NCI-H146 treated with DMSO at 0.1 percent for 48 hours (cell line): ENCODE results near the gene GFOD1.
A peak's percentile ranks its signal among the peaks of the same experiment; 100 is the strongest.

ENCODE experiments used
- DNase-seq: peaks from one replicate; lab custom pipeline; 2025; ENCODE audit not compliant: unreplicated experiment; lab: John Stamatoyannopoulos, UW

Gene GFOD1

GRCh38 chr6:13427801-13428582 lies 59.4 kb downstream of the GFOD1 start:
- no peak for DNase-seq

- DNase-seq: no peak
Observed at GRCh38 chr6:13427316-13427715, 60.1 kb downstream of the GFOD1 start.

GRCh38 chr6:13425943-13426931 lies 61.2 kb downstream of the GFOD1 start:
- DNase-seq: no peak

- DNase-seq: no peak
Observed at GRCh38 chr6:13425270-13425873, 62.0 kb downstream of the GFOD1 start.

GRCh38 chr6:13423252-13423651 lies 64.1 kb downstream of the GFOD1 start:
- no peak for DNase-seq

- DNase-seq: no peak
Observed at GRCh38 chr6:13422681-13423221, 64.6 kb downstream of the GFOD1 start.

- DNase-seq: no peak
Observed at GRCh38 chr6:13421425-13422059, 65.9 kb downstream of the GFOD1 start.

GRCh38 chr6:13420269-13420668 lies 67.1 kb downstream of the GFOD1 start:
- no peak for DNase-seq

GRCh38 chr6:13419422-13420195 lies 67.8 kb downstream of the GFOD1 start:
- no peak for DNase-seq

GRCh38 chr6:13418844-13419243 lies 68.6 kb downstream of the GFOD1 start:
- peak; percentile 44 for DNase-seq

- no peak for DNase-seq
Observed at GRCh38 chr6:13417954-13418353, 69.4 kb downstream of the GFOD1 start.

GRCh38 chr6:13417431-13417830 lies 70.0 kb downstream of the GFOD1 start:
- no peak for DNase-seq

- no peak for DNase-seq
Observed at GRCh38 chr6:13415283-13415682, 72.1 kb downstream of the GFOD1 start.

- no peak for DNase-seq
Observed at GRCh38 chr6:13413900-13414555, 73.4 kb downstream of the GFOD1 start.

- no peak for DNase-seq
Observed at GRCh38 chr6:13413466-13413862, 73.9 kb downstream of the GFOD1 start.

GRCh38 chr6:13412639-13413465 lies 74.5 kb downstream of the GFOD1 start:
- DNase-seq: no peak

- no peak for DNase-seq
Observed at GRCh38 chr6:13412211-13412610, 75.2 kb downstream of the GFOD1 start.

GRCh38 chr6:13411484-13411883 lies 75.9 kb downstream of the GFOD1 start:
- no peak for DNase-seq

- DNase-seq: no peak
Observed at GRCh38 chr6:13409991-13410390, 77.4 kb downstream of the GFOD1 start.
